ENCODE measurements around the gene CDKN2AIP.

DNA sequence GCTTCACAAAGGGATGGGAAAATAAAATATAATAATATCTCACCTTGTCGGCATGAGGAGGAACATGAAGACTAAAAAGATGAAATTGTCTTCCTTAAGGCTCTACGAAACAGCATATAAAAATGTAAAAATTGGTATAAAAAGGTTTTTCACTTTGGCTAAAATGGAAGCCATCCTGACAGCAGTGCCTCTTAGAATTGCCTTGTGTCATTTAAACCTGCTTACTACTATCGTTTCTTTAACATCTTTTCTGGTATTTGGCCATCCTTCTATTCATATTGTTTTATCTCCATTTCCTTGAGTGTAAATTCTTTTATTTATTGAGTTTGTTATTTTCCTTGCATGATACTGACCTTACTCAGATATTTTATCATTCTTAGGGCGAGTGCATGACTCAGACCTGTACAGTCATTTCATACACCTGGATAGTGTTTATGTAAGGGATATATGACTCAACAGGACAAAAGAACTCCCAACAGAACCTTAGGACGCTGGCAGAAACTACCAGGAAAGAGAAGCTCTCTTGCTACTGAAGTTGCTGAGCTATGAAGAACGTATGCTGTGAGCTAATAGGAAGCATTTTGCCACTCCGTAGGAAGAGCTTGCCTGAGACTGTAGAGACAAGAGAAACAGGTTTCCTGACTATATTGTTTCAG, 5.8 kb upstream of the CDKN2AIP start:
- TF ChIP-seq EZH2 (IDR thresholded peaks at IDR 0.05; ENCODE audit: borderline replicate concordance, insufficient read depth, low read depth, low read length, poor library complexity, severe bottlenecking), result no peak
- TF ChIP-seq, protein P1, sequence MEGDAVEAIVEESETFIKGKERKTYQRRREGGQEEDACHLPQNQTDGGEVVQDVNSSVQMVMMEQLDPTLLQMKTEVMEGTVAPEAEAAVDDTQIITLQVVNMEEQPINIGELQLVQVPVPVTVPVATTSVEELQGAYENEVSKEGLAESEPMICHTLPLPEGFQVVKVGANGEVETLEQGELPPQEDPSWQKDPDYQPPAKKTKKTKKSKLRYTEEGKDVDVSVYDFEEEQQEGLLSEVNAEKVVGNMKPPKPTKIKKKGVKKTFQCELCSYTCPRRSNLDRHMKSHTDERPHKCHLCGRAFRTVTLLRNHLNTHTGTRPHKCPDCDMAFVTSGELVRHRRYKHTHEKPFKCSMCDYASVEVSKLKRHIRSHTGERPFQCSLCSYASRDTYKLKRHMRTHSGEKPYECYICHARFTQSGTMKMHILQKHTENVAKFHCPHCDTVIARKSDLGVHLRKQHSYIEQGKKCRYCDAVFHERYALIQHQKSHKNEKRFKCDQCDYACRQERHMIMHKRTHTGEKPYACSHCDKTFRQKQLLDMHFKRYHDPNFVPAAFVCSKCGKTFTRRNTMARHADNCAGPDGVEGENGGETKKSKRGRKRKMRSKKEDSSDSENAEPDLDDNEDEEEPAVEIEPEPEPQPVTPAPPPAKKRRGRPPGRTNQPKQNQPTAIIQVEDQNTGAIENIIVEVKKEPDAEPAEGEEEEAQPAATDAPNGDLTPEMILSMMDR (IDR thresholded peaks at IDR 0.05), result no peak
